HG03196 (cell line): Measurements from ENCODE around the gene TMEM256.

ENCODE experiments used
- ATAC-seq: cut with Tn5 transposase; IDR thresholded peaks from one replicate; pipeline ENCODE4 v1.9.1; 2021; ENCODE audit not compliant: unreplicated experiment

The TMEM256 gene

GRCh38 chr17:7431231-7431630 is 27.3 kb upstream of the TMEM256 start:
- ATAC-seq = no peak

GRCh38 chr17:7429722-7430121 is 25.8 kb upstream of the TMEM256 start:
- no peak for ATAC-seq

- no peak for ATAC-seq
Observed at GRCh38 chr17:7428557-7428956, 24.7 kb upstream of the TMEM256 start, which contains the start of gene SPEM3. Gene SPEM3 (plus strand): TSS chr17:7428857. CDS start chr17:7428903, 46 bp downstream.

- ATAC-seq = no peak
Observed at GRCh38 chr17:7427549-7427948, 23.7 kb upstream of the TMEM256 start.

- ATAC-seq = no peak
Observed at GRCh38 chr17:7426896-7427489, 23.1 kb upstream of the TMEM256 start.

GRCh38 chr17:7426203-7426863 is 22.4 kb upstream of the TMEM256 start:
- no peak for ATAC-seq

- ATAC-seq = no peak
Observed at GRCh38 chr17:7425756-7426155, 21.9 kb upstream of the TMEM256 start.

- no peak for ATAC-seq
Observed at GRCh38 chr17:7425316-7425715, 21.4 kb upstream of the TMEM256 start, which contains the start of gene SPEM2. Gene SPEM2 (plus strand): TSS chr17:7425616. CDS start chr17:7425689, 73 bp downstream.

- no peak for ATAC-seq
Observed at GRCh38 chr17:7423679-7424078, 19.8 kb upstream of the TMEM256 start.

GRCh38 chr17:7421186-7421585 is 17.3 kb upstream of the TMEM256 start:
- ATAC-seq = no peak

GRCh38 chr17:7419819-7420610 is 16.1 kb upstream of the TMEM256 start, which contains the start of gene SPEM1:
Gene SPEM1 (plus strand): TSS chr17:7420324. CDS start chr17:7420385, 61 bp downstream.
- ATAC-seq = no peak

GRCh38 chr17:7418472-7419152 is 14.7 kb upstream of the TMEM256 start:
- ATAC-seq = no peak

- no peak for ATAC-seq
Observed at GRCh38 chr17:7417056-7417655, 13.3 kb upstream of the TMEM256 start.

- no peak for ATAC-seq
Observed at GRCh38 chr17:7416323-7416722, 12.4 kb upstream of the TMEM256 start.

GRCh38 chr17:7415784-7416183 is 11.9 kb upstream of the TMEM256 start:
- ATAC-seq = no peak

GRCh38 chr17:7414837-7415236 is 10.9 kb upstream of the TMEM256 start:
- no peak for ATAC-seq

GRCh38 chr17:7413346-7413985 is 9.6 kb upstream of the TMEM256 start:
- ATAC-seq = no peak

GRCh38 chr17:7411427-7411750 is 7.5 kb upstream of the TMEM256 start:
- no peak for ATAC-seq

- ATAC-seq = no peak
Observed at GRCh38 chr17:7410634-7411426, 6.9 kb upstream of the TMEM256 start.

- ATAC-seq = no peak
Observed at GRCh38 chr17:7409716-7410115, 5.8 kb upstream of the TMEM256 start.
